SK-N-MC (cell line): ENCODE results near the gene ZNF622.

Source experiments
- EZH2 ChIP-seq: fragments of 200-600 bp; sonication (generic); IDR thresholded peaks from one replicate; pipeline ENCODE4 v1.6.1; 2017; ENCODE audit warnings: antibody characterized with exemption
- POLR2AphosphoS5 ChIP-seq: IDR thresholded peaks from 2 replicates; pipeline ENCODE4 v1.6.1; 2012; ENCODE audit warnings: mild to moderate bottlenecking, low read depth, low read length, borderline replicate concordance

DNA sequence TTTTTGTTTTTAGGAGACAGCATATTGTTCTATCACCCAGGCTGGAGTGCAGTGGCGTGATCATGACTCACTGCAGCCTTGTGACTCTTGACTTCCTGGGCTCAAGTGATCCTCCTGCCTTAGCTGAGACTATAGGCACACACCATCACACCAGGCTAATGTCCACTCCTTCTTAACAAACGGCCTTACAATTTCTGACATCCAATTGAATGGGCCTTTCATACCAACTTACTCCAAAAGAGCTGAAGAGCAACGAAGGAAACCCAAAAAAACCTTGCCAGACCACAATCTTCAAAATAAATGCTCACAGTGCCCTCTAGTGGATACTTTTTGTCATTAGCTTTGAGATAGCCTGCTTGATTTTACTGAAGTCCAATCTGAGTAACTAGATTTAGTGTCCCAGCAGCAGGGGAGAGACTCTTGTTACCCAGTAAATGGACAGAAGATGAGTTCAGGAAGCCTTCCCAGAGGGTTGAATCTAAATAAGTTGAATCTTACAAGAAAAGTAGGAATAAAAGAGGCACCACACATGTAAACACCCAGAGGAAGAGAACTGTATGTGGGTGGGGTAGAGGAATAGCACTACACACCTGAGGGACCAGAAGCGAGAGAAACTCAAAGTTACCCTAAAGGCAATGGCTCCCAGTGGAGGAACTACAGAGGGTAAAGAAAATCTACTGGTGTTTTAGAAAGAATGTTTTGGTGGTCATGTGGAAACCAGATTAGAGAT is 9.3 kb downstream of the ZNF622 start:
- TF ChIP-seq EZH2 (no peak), POLR2AphosphoS5 (no peak)
